Ishikawa (cell line): ENCODE results near the gene NRXN3.

ENCODE experiments used
- EP300 ChIP-seq: IDR thresholded peaks from 2 replicates; pipeline ENCODE4 v1.6.1; 2012; ENCODE audit warnings: borderline replicate concordance
- MAX ChIP-seq: IDR thresholded peaks from 2 replicates; pipeline ENCODE4 v1.6.1; 2012
- NFIC ChIP-seq: IDR thresholded peaks from 2 replicates; pipeline ENCODE4 v1.6.1; 2012
- RAD21 ChIP-seq: IDR thresholded peaks from 2 replicates; pipeline ENCODE4 v1.6.1; 2012; ENCODE audit warnings: low read depth
- REST ChIP-seq: IDR thresholded peaks from 2 replicates; pipeline ENCODE4 v1.6.1; 2012; ENCODE audit warnings: low read depth, mild to moderate bottlenecking
- TAF1 ChIP-seq: IDR thresholded peaks from 2 replicates; pipeline ENCODE4 v1.6.1; 2012; ENCODE audit warnings: low read depth, mild to moderate bottlenecking
- TEAD4 ChIP-seq: IDR thresholded peaks from 2 replicates; pipeline ENCODE4 v1.6.1; 2012

GRCh38 chr14:78709795-78710557 is 539.8 kb downstream of the NRXN3 start:
- TF ChIP-seq TAF1 (no peak), TEAD4 (no peak), REST (no peak), MAX (no peak), EP300 (no peak), NFIC (no peak), RAD21 (no peak)
